Trophoblast cell (in vitro differentiated cells and primary cell): ENCODE measurements around the gene DISP3.

Source experiments
- DNase-seq, 2 donors: peaks; one replicate each; pipeline ENCODE4 v3.0.0-alpha.2; 2016
- H2AFZ ChIP-seq: 2 replicates; pipeline ENCODE4 v1.6.1; 2013; ENCODE audit warnings: low read length, moderate library complexity, mild to moderate bottlenecking; ENCODE audit not compliant: insufficient read depth, poor library complexity
- H2AK5ac ChIP-seq: 2 replicates; pipeline ENCODE4 v1.6.1; 2013; ENCODE audit warnings: mild to moderate bottlenecking, low read length
- H2BK120ac ChIP-seq: 2 replicates; pipeline ENCODE4 v1.6.1; 2013; ENCODE audit warnings: low read length, mild to moderate bottlenecking, moderate library complexity; ENCODE audit not compliant: insufficient read depth, poor library complexity
- H2BK12ac ChIP-seq: 2 replicates; pipeline ENCODE4 v1.6.1; 2013; ENCODE audit warnings: mild to moderate bottlenecking, low read length, moderate library complexity
- H2BK5ac ChIP-seq: 2 replicates; pipeline ENCODE4 v1.6.1; 2013; ENCODE audit warnings: low read length, low read depth, moderate library complexity, mild to moderate bottlenecking; ENCODE audit not compliant: poor library complexity
- H3K14ac ChIP-seq: 2 replicates; pipeline ENCODE4 v1.6.1; 2013; ENCODE audit warnings: mild to moderate bottlenecking, low read length
- H3K18ac ChIP-seq: 2 replicates; pipeline ENCODE4 v1.6.1; 2013; ENCODE audit warnings: mild to moderate bottlenecking, low read length
- H3K23ac ChIP-seq: 2 replicates; pipeline ENCODE4 v1.6.1; 2013; ENCODE audit warnings: low read length
- H3K27ac ChIP-seq: 2 replicates; pipeline ENCODE4 v1.5.1; 2013; ENCODE audit warnings: low read depth, mild to moderate bottlenecking, inconsistent platforms, low read length, moderate library complexity
- H3K27me3 ChIP-seq: 2 replicates; pipeline ENCODE4 v1.6.1; 2013; ENCODE audit warnings: inconsistent platforms, mild to moderate bottlenecking, low read length, moderate library complexity; ENCODE audit not compliant: insufficient read depth
- H3K36me3 ChIP-seq, 2 experiments: 1 replicate in 1 of 2; 2 replicates in 1 of 2; pipeline ENCODE4 v1.6.1; 2013; ENCODE audit warnings: low read length in 2 of 2, mild to moderate bottlenecking in 2 of 2, moderate library complexity in 1 of 2; ENCODE audit not compliant: insufficient read depth in 2 of 2, control insufficient read depth in 1 of 2
- H3K4ac ChIP-seq: 2 replicates; pipeline ENCODE4 v1.6.1; 2013; ENCODE audit warnings: low read depth, mild to moderate bottlenecking, low read length, moderate library complexity
- H3K4me1 ChIP-seq, 2 experiments: 1 replicate in 1 of 2; 2 replicates in 1 of 2; pipeline ENCODE4 v1.6.1; 2013; ENCODE audit warnings: low read length in 2 of 2, mild to moderate bottlenecking in 2 of 2, moderate library complexity in 1 of 2; ENCODE audit not compliant: insufficient read depth in 2 of 2, control insufficient read depth in 1 of 2
- H3K4me2 ChIP-seq: 2 replicates; pipeline ENCODE4 v1.6.1; 2013; ENCODE audit warnings: inconsistent platforms, mild to moderate bottlenecking, low read length, moderate library complexity
- H3K4me3 ChIP-seq: 2 replicates; pipeline ENCODE4 v1.5.1; 2013; ENCODE audit warnings: mild to moderate bottlenecking, low read depth, low read length, inconsistent platforms
- H3K79me1 ChIP-seq: one replicate; pipeline ENCODE4 v1.6.1; 2013; ENCODE audit warnings: low read length
- H3K79me2 ChIP-seq: 2 replicates; pipeline ENCODE4 v1.6.1; 2013; ENCODE audit warnings: low read length, mild to moderate bottlenecking; ENCODE audit not compliant: control insufficient read depth, insufficient read depth, poor library complexity
- H3K9ac ChIP-seq: 2 replicates; pipeline ENCODE4 v1.6.1; 2013; ENCODE audit warnings: mild to moderate bottlenecking, low read length
- H3K9me3 ChIP-seq: 2 replicates; pipeline ENCODE4 v1.6.1; 2013; ENCODE audit warnings: low read depth, mild to moderate bottlenecking, control low read depth, inconsistent platforms, low read length; ENCODE audit not compliant: insufficient read depth
- H4K12ac ChIP-seq: 2 replicates; pipeline ENCODE4 v1.6.1; 2013; ENCODE audit warnings: low read depth, mild to moderate bottlenecking, low read length, moderate library complexity
- H4K8ac ChIP-seq: 2 replicates; pipeline ENCODE4 v1.6.1; 2013; ENCODE audit warnings: low read depth, mild to moderate bottlenecking, low read length, moderate library complexity
- H4K91ac ChIP-seq: one replicate; pipeline ENCODE4 v1.6.1; 2013; ENCODE audit warnings: low read depth, mild to moderate bottlenecking, low read length, moderate library complexity
- WGBS: extraction: QIAGEN DNeasy Blood & Tissue Kit; methylation state at CpG from one replicate; pipeline ENCODE4 v1.1.7; 2013; ENCODE audit warnings: missing lambda C conversion rate; ENCODE audit not compliant: insufficient read length, insufficient coverage; ENCODE audit errors: extremely low coverage; 5-methylcytosine and 5-hydroxymethylcytosine counted together

Gene DISP3

DNA sequence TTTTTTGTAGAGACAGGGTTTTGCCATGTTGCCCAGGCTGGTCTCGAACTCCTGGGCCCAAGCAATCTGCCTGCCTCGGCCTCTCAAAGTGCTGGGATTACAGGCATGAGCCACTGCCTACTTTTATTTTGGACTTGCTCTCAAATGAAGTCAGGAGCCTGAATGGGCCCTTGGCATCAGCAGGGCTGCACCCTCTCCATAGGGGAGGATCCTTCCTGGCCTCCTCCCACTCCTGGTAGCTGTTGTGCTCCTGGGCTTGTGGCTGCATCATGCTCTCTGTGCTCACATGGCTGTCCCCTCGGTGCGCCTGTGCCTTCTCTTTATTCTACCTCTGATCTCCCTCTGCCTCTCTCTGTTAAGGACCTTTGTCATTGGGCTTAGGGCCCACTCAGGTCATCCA, 46.4 kb upstream of the DISP3 start:
- Histone ChIP-seq H2AFZ (no peak overlapping the region), H3K4me1 (no peaks in the 10 kb centered on the region), H4K8ac (no peak overlapping the region), H2BK5ac (no peak overlapping the region), H3K79me1 (no peaks in the 10 kb centered on the region), H3K18ac (no peak overlapping the region), H2BK12ac (no peak overlapping the region), H3K27ac (no peak overlapping the region), H3K4ac (no peak overlapping the region), H3K23ac (no peak overlapping the region), H4K12ac (no peak overlapping the region), H3K4me3 (no peak overlapping the region), H2AK5ac (no peak overlapping the region), H3K14ac (no peak overlapping the region), H3K9ac (no peak overlapping the region), H3K79me2 (no peaks in the 10 kb centered on the region), H3K27me3 (no peaks in the 10 kb centered on the region), H3K9me3 (peaks cover 3% of the 10 kb centered on the region), H4K91ac (no peak overlapping the region), H3K36me3 (no peaks in the 10 kb centered on the region), H2BK120ac (no peak overlapping the region), H3K4me2 (no peak overlapping the region)
- DNase-seq = no peak
- no CpG with 5 or more reads among the region's 4 CpGs for whole genome bisulfite sequencing

DNA sequence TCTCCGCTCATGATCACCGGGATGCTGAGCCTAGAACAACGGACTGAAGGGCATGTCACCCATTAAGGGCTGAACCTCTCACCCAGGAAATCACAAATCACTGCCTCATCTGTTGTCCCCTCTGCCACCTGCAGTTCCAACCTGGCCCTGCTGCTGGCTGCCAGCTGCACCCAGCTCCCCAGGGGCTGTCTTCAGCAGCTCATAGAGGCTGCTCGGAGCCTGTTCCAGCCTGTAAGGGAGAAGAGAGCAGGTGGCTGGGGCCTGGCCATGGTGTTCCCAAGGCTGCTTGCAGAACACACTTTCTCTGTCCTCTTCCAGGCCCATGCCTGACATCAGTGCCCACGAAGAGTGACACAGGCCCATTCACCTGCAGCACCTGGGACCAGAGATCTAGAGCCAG, 44.5 kb upstream of the DISP3 start:
- Histone ChIP-seq H3K79me1 (no peaks in the 10 kb centered on the region), H3K4me2 (no peak overlapping the region), H3K9me3 (peaks cover 5% of the 10 kb centered on the region), H3K4ac (no peak overlapping the region), H3K23ac (no peak overlapping the region), H4K91ac (no peak overlapping the region), H2BK120ac (no peak overlapping the region), H2BK12ac (no peak overlapping the region), H2BK5ac (no peak overlapping the region), H3K18ac (no peak overlapping the region), H4K12ac (no peak overlapping the region), H4K8ac (no peak overlapping the region), H3K14ac (no peak overlapping the region), H3K4me1 (no peaks in the 10 kb centered on the region), H3K36me3 (no peaks in the 10 kb centered on the region), H3K27me3 (no peaks in the 10 kb centered on the region), H3K79me2 (no peaks in the 10 kb centered on the region), H2AK5ac (no peak overlapping the region), H2AFZ (no peak overlapping the region), H3K4me3 (no peak overlapping the region), H3K27ac (no peak overlapping the region), H3K9ac (no peak overlapping the region)
- DNase-seq = no peak
- no CpG with 5 or more reads among the region's 5 CpGs for WGBS

- no CpG with 5 or more reads among the region's 11 CpGs for WGBS
These were observed 44.0 kb upstream of the DISP3 start for GRCh38 chr1:11434926-11435325.

DNA sequence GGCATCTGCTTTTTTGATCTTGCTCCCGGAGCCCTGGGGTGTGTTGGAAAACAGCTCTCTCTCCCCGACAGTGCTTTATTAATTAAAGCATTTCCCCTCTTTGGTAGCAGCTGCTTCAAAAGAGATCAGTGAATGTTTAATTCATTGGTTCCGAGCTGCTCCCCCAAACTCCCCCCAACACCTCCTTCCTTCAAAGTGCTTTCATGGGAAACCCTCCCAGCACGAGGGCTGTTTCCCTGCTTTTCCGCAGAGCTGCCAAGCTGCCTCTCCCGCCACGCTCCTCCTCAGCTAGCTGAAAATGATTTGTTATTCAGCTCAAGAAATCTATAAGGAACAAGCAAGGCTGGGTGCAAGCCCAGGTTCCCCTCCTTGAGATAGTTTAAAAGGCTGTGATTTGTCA, 40.0 kb upstream of the DISP3 start:
- Histone ChIP-seq H3K79me2 (no peaks in the 10 kb centered on the region), H3K27me3 (no peaks in the 10 kb centered on the region), H4K12ac (no peak overlapping the region), H3K27ac (no peak overlapping the region), H2BK120ac (no peak overlapping the region), H2AK5ac (no peak overlapping the region), H3K36me3 (no peaks in the 10 kb centered on the region), H3K9ac (no peak overlapping the region), H3K4me1 (no peaks in the 10 kb centered on the region), H3K79me1 (no peaks in the 10 kb centered on the region), H3K9me3 (peaks cover 7% of the 10 kb centered on the region), H2BK5ac (no peak overlapping the region), H4K8ac (no peak overlapping the region), H3K4me3 (no peak overlapping the region), H3K4ac (no peak overlapping the region), H4K91ac (no peak overlapping the region), H2AFZ (no peak overlapping the region), H2BK12ac (no peak overlapping the region), H3K23ac (no peak overlapping the region), H3K14ac (no peak overlapping the region), H3K18ac (no peak overlapping the region), H3K4me2 (no peak overlapping the region)
- no CpG with 5 or more reads among the region's 7 CpGs for WGBS
- no peak for DNase-seq

More at GRCh38 chr1:11434926-11435325, 44.0 kb upstream of the DISP3 start:
- DNase-seq = no peak
- H2BK120ac ChIP-seq = no peak overlapping the region
- H3K4ac ChIP-seq = no peak overlapping the region
- no peak overlapping the region for H2AFZ ChIP-seq
- no peak overlapping the region for H3K4me2 ChIP-seq
- H3K79me2 ChIP-seq = no peaks in the 10 kb centered on the region
- H2BK12ac ChIP-seq = no peak overlapping the region
- H3K4me1 ChIP-seq = no peaks in the 10 kb centered on the region
- H3K14ac ChIP-seq = no peak overlapping the region
- H3K4me3 ChIP-seq = no peak overlapping the region
- no peak overlapping the region for H2AK5ac ChIP-seq
- H3K9me3 ChIP-seq = peaks cover 5% of the 10 kb centered on the region
- H3K23ac ChIP-seq = no peak overlapping the region
- H3K27ac ChIP-seq = no peak overlapping the region
- H4K8ac ChIP-seq = no peak overlapping the region
- H3K9ac ChIP-seq = no peak overlapping the region
- no peaks in the 10 kb centered on the region for H3K79me1 ChIP-seq
- no peak overlapping the region for H3K18ac ChIP-seq
- no peaks in the 10 kb centered on the region for H3K27me3 ChIP-seq
- no peaks in the 10 kb centered on the region for H3K36me3 ChIP-seq
- H4K12ac ChIP-seq = no peak overlapping the region
- no peak overlapping the region for H4K91ac ChIP-seq
- H2BK5ac ChIP-seq = no peak overlapping the region
